Thymus (tissue), 11 donors: ENCODE data around the gene PLPPR1. TPM values are rescaled to one million over a fixed set of nuclear protein-coding genes. Genes with fewer than 3 reads are reported as not detected.

Source experiments
- DNase-seq, 9 donors: peaks; one replicate each; pipeline ENCODE4 v3.0.0-alpha.2; 2013; ENCODE audit warnings: low spot score in 9 of 9, low read depth in 6 of 9, missing footprints in 1 of 9
- H3K27ac ChIP-seq, 2 donors: one replicate each; pipeline ENCODE4 v1.5.1; 2013; ENCODE audit warnings: control low read depth in 1 of 2, low read depth in 1 of 2, low read length in 1 of 2, mild to moderate bottlenecking in 1 of 2, moderate library complexity in 1 of 2
- H3K27me3 ChIP-seq, 2 donors: one replicate each; pipeline ENCODE4 v1.5.1; 2013; ENCODE audit warnings: low read length in 1 of 2; ENCODE audit not compliant: control insufficient read depth in 2 of 2, insufficient read depth in 1 of 2
- H3K36me3 ChIP-seq, 2 donors: one replicate each; pipeline ENCODE4 v1.5.1; 2013; ENCODE audit warnings: low read length in 1 of 2, mild to moderate bottlenecking in 1 of 2, moderate library complexity in 1 of 2; ENCODE audit not compliant: control insufficient read depth in 2 of 2, insufficient read depth in 2 of 2
- H3K4me1 ChIP-seq, 2 donors: one replicate each; pipeline ENCODE4 v1.5.1; 2013; ENCODE audit warnings: low read length in 2 of 2; ENCODE audit not compliant: control insufficient read depth in 2 of 2, insufficient read depth in 2 of 2
- H3K4me3 ChIP-seq, 2 donors: one replicate each; pipeline ENCODE4 v1.5.1; 2013; ENCODE audit warnings: low read length in 2 of 2, control low read depth in 1 of 2, mild to moderate bottlenecking in 1 of 2
- H3K9me3 ChIP-seq, 2 donors: one replicate each; pipeline ENCODE4 v1.5.1; 2013; ENCODE audit warnings: low read length in 1 of 2, mild to moderate bottlenecking in 1 of 2; ENCODE audit not compliant: control insufficient read depth in 2 of 2, insufficient read depth in 1 of 2
- WGBS: extraction: QIAGEN DNeasy Blood & Tissue Kit; methylation state at CpG from one replicate; pipeline ENCODE4 v1.1.7; 2013; 5-methylcytosine and 5-hydroxymethylcytosine counted together
- polyA plus RNA-seq: library from polyadenylated mRNA; stranded (reverse); fragments of 200-250 nt; gene quantifications from one replicate; pipeline ENCODE4 v1.2.3, GENCODE V29; 2013
- total RNA-seq: library from RNA; stranded (reverse); fragments of 120-200 nt; gene quantifications from one replicate; pipeline ENCODE4 v1.2.4, GENCODE V29; 2013
- donor health status: healthy.

The PLPPR1 gene
- total and polyA plus RNA-seq, 2 donors = 0.25 to 0.38 TPM

- Histone ChIP-seq H3K4me3 (no peak overlapping the region), H3K27ac (no peak overlapping the region), H3K36me3 (no peaks in the 10 kb centered on the region), H3K9me3 (no peaks in the 10 kb centered on the region), H3K4me1 (no peaks in the 10 kb centered on the region), H3K27me3 (no peaks in the 10 kb centered on the region)
- WGBS = 90% methylated on average over 3 of the region's 3 CpGs
- no peak for DNase-seq
Observed at GRCh38 chr9:101307524-101308213, 279.1 kb downstream of the PLPPR1 start.

- no peaks in the 10 kb centered on the region for H3K36me3 ChIP-seq
- H3K9me3 ChIP-seq = no peaks in the 10 kb centered on the region
- H3K4me3 ChIP-seq = no peak overlapping the region
- 85% methylated on average over 8 of the region's 8 CpGs for WGBS
- DNase-seq = no peak
- no peaks in the 10 kb centered on the region for H3K27me3 ChIP-seq
- H3K4me1 ChIP-seq = no peaks in the 10 kb centered on the region
- no peak overlapping the region for H3K27ac ChIP-seq
Observed at GRCh38 chr9:101309139-101309538, 280.6 kb downstream of the PLPPR1 start.

- no peaks in the 10 kb centered on the region for H3K9me3 ChIP-seq
- H3K27me3 ChIP-seq = no peaks in the 10 kb centered on the region
- H3K4me1 ChIP-seq = no peaks in the 10 kb centered on the region
- no peaks in the 10 kb centered on the region for H3K36me3 ChIP-seq
- no peak overlapping the region for H3K27ac ChIP-seq
- H3K4me3 ChIP-seq = no peak overlapping the region
- no peak for DNase-seq
- WGBS = 53% methylated on average over 2 of the region's 2 CpGs
Observed at GRCh38 chr9:101311191-101311590, 282.7 kb downstream of the PLPPR1 start.

- no peak overlapping the region for H3K27ac ChIP-seq
- no peaks in the 10 kb centered on the region for H3K27me3 ChIP-seq
- H3K4me3 ChIP-seq = no peak overlapping the region
- H3K9me3 ChIP-seq = no peaks in the 10 kb centered on the region
- H3K36me3 ChIP-seq = no peaks in the 10 kb centered on the region
- no peaks in the 10 kb centered on the region for H3K4me1 ChIP-seq
- DNase-seq = peak; percentile 2 to 74 (median 51)
- 24% methylated on average over 4 of the region's 4 CpGs for WGBS
Observed at GRCh38 chr9:101311758-101312420, 283.4 kb downstream of the PLPPR1 start.

GRCh38 chr9:101312661-101313060 is 284.1 kb downstream of the PLPPR1 start:
- no peak for DNase-seq

GRCh38 chr9:101315112-101315450 is 286.6 kb downstream of the PLPPR1 start:
- Histone ChIP-seq H3K27me3 (no peaks in the 10 kb centered on the region), H3K4me3 (no peak overlapping the region), H3K36me3 (no peaks in the 10 kb centered on the region), H3K4me1 (no peaks in the 10 kb centered on the region), H3K9me3 (no peaks in the 10 kb centered on the region), H3K27ac (no peak overlapping the region)
- WGBS = 75% methylated on average over 2 of the region's 2 CpGs
- DNase-seq = no peak

More at GRCh38 chr9:101312661-101313060, 284.1 kb downstream of the PLPPR1 start:
- H3K4me3 ChIP-seq = no peak overlapping the region
- no peak overlapping the region for H3K27ac ChIP-seq
- 95% methylated on average over 8 of the region's 8 CpGs for WGBS
- H3K9me3 ChIP-seq = no peaks in the 10 kb centered on the region
- H3K27me3 ChIP-seq = no peaks in the 10 kb centered on the region
- H3K36me3 ChIP-seq = no peaks in the 10 kb centered on the region
- H3K4me1 ChIP-seq = no peaks in the 10 kb centered on the region

GRCh38 chr9:101317735-101318134 is 289.2 kb downstream of the PLPPR1 start:
- Histone ChIP-seq H3K27me3 (no peaks in the 10 kb centered on the region), H3K4me3 (no peak overlapping the region), H3K27ac (no peak overlapping the region), H3K36me3 (no peaks in the 10 kb centered on the region), H3K4me1 (no peaks in the 10 kb centered on the region), H3K9me3 (no peaks in the 10 kb centered on the region)
- DNase-seq = no peak

- Histone ChIP-seq H3K27me3 (no peaks in the 10 kb centered on the region), H3K4me3 (no peak overlapping the region), H3K36me3 (no peaks in the 10 kb centered on the region), H3K4me1 (no peaks in the 10 kb centered on the region), H3K9me3 (no peaks in the 10 kb centered on the region), H3K27ac (no peak overlapping the region)
- DNase-seq = no peak
- 85% methylated on average over 3 of the region's 3 CpGs for WGBS
Observed at GRCh38 chr9:101323129-101323528, 294.6 kb downstream of the PLPPR1 start.

- Histone ChIP-seq H3K4me3 (no peak overlapping the region), H3K9me3 (no peaks in the 10 kb centered on the region), H3K27me3 (no peaks in the 10 kb centered on the region), H3K4me1 (no peaks in the 10 kb centered on the region), H3K36me3 (no peaks in the 10 kb centered on the region), H3K27ac (no peak overlapping the region)
- 85% methylated on average over 3 of the region's 3 CpGs for WGBS
- no peak for DNase-seq
Observed at GRCh38 chr9:101324245-101324804, 295.8 kb downstream of the PLPPR1 start.
